Measurements from ENCODE around the gene SARS1.

Gene SARS1

DNA sequence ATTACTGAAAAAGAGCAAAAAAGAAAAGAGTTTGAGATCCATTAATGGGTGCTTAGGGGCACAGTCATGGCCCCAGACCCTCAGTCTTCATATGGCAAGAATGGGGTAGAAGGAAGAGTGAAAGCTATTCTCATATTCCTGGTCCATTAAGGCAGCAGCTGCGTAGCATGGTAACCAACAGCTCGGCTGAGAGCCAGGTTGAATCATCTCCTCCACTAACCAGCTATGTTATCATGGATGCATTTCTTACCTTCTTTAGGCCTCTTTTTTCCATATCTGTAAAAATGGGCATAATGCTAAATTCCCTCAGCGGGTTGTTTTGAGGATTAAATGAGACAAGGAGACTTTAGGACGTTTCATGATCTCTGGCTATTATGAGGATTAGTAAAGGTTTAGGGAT is 15.0 kb upstream of the SARS1 start:
- DNase-seq = no peak
- H3K4me2 ChIP-seq (ENCODE audit: insufficient read depth, low read length) = no peak overlapping the region
- no peaks in the 10 kb centered on the region for H3K36me3 ChIP-seq (ENCODE audit: insufficient read depth, low read length)
- H3K4me1 ChIP-seq (ENCODE audit: insufficient read depth, low read length) = peaks cover 7% of the 10 kb centered on the region; the same call in 1 of the 2 replicates
- no peaks in the 10 kb centered on the region for H3K9me3 ChIP-seq (ENCODE audit: insufficient read depth, low read length, severe bottlenecking)
- no peak overlapping the region for H2AFZ ChIP-seq (ENCODE audit: low read depth, low read length)
- no peak overlapping the region for H3K27ac ChIP-seq (ENCODE audit: low read length)
- ATAC-seq (ENCODE audit: insufficient read depth, low read depth) = no peak
- no peak overlapping the region for H3K9ac ChIP-seq (ENCODE audit: low read depth, low read length)
- H3K79me2 ChIP-seq (ENCODE audit: insufficient read depth, low read length) = no peaks in the 10 kb centered on the region
- TF ChIP-seq EZH2 (IDR thresholded peaks at IDR 0.05; ENCODE audit: borderline replicate concordance, low read depth, low read length, severe bottlenecking) = no peak
- TF ChIP-seq, protein P1, sequence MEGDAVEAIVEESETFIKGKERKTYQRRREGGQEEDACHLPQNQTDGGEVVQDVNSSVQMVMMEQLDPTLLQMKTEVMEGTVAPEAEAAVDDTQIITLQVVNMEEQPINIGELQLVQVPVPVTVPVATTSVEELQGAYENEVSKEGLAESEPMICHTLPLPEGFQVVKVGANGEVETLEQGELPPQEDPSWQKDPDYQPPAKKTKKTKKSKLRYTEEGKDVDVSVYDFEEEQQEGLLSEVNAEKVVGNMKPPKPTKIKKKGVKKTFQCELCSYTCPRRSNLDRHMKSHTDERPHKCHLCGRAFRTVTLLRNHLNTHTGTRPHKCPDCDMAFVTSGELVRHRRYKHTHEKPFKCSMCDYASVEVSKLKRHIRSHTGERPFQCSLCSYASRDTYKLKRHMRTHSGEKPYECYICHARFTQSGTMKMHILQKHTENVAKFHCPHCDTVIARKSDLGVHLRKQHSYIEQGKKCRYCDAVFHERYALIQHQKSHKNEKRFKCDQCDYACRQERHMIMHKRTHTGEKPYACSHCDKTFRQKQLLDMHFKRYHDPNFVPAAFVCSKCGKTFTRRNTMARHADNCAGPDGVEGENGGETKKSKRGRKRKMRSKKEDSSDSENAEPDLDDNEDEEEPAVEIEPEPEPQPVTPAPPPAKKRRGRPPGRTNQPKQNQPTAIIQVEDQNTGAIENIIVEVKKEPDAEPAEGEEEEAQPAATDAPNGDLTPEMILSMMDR (IDR thresholded peaks at IDR 0.05; ENCODE audit: borderline replicate concordance, extremely low read depth, low read length, poor library complexity, severe bottlenecking) = no peak
- H3K27me3 ChIP-seq (ENCODE audit: insufficient read depth, low read length, poor library complexity) = no peaks in the 10 kb centered on the region
- H4K20me1 ChIP-seq (ENCODE audit: insufficient read depth, low read length) = no peaks in the 10 kb centered on the region
- no peak overlapping the region for H3K4me3 ChIP-seq (ENCODE audit: low read depth in 1 of 2, low read length in 2 of 2)

DNA sequence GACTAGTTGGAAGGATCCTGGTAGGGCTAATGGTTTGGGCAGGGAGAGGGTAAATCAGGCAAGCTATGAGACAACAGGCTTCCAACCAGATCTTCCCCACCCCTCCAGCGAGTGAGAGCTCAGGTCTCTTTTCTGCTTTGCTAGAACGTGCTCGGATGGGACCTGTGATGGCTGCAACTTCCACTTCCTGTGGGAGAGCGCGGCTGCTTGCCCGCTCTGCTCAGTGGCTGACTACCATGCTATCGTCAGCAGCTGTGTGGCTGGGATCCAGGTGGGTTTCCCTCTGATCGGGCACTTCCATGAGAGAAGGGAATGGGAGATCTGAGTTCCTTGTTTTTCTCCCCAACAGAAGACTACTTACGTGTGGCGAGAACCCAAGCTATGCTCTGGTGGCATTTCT is 14.0 kb upstream of the SARS1 start:
- Histone ChIP-seq H3K27ac (ENCODE audit: low read length) (no peak overlapping the region), H3K4me3 (ENCODE audit: low read depth in 1 of 2, low read length in 2 of 2) (no peak overlapping the region), H3K36me3 (ENCODE audit: insufficient read depth, low read length) (no peaks in the 10 kb centered on the region), H3K27me3 (ENCODE audit: insufficient read depth, low read length, poor library complexity) (no peaks in the 10 kb centered on the region), H3K79me2 (ENCODE audit: insufficient read depth, low read length) (no peaks in the 10 kb centered on the region), H4K20me1 (ENCODE audit: insufficient read depth, low read length) (no peaks in the 10 kb centered on the region), H3K9me3 (ENCODE audit: insufficient read depth, low read length, severe bottlenecking) (no peaks in the 10 kb centered on the region), H3K4me2 (ENCODE audit: insufficient read depth, low read length) (no peak overlapping the region), H3K9ac (ENCODE audit: low read depth, low read length) (no peak overlapping the region), H2AFZ (ENCODE audit: low read depth, low read length) (no peak overlapping the region), H3K4me1 (ENCODE audit: insufficient read depth, low read length) (peaks cover 7% of the 10 kb centered on the region; the same call in 1 of the 2 replicates)
- no peak for TF ChIP-seq EZH2 (IDR thresholded peaks at IDR 0.05; ENCODE audit: borderline replicate concordance, low read depth, low read length, severe bottlenecking)
- TF ChIP-seq, protein P1 (IDR thresholded peaks at IDR 0.05; ENCODE audit: borderline replicate concordance, extremely low read depth, low read length, poor library complexity, severe bottlenecking) = no peak
- peak; percentile 15 for DNase-seq
- ATAC-seq (ENCODE audit: insufficient read depth, low read depth) = peak; percentile 42; the same call in 1 of the 3 replicates

DNA sequence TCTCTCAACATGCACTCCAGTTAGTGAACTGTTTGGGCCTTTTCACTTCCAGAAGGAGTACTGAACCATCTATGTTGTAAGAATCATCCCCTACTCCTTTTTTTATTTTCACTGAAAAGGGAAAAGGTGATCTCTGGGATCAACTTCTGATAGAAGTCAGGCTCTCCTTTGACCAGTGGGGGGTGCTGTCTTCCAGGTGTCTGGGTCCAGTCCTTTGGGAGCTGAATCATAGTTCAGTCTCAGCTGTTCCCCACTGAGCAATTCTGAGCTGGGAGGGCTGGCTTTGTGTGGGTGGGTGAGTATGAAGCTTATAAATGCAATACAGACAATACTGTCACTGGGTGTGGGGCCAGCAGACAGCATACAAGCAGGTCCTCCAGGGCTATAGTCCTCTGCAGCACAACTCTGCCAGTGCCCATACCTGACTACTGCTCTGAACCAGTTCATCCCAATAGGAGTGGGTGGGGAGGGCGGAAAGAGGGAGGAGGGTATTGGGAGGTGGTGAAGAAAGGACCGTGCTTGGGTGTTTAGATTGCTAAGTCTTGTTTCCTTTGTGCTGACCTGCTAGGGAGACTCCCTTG is 12.5 kb upstream of the SARS1 start:
- no peak overlapping the region for H3K9ac ChIP-seq (ENCODE audit: low read depth, low read length)
- no peaks in the 10 kb centered on the region for H3K79me2 ChIP-seq (ENCODE audit: insufficient read depth, low read length)
- peak; percentile 49 for DNase-seq

More for the DNA sequence above, 12.5 kb upstream of the SARS1 start:
- H3K4me2 ChIP-seq (ENCODE audit: insufficient read depth, low read length) = no peak overlapping the region
- TF ChIP-seq, protein P1 (IDR thresholded peaks at IDR 0.05; ENCODE audit: borderline replicate concordance, extremely low read depth, low read length, poor library complexity, severe bottlenecking) = peak; percentile 75
- TF ChIP-seq EZH2 (IDR thresholded peaks at IDR 0.05; ENCODE audit: borderline replicate concordance, low read depth, low read length, severe bottlenecking) = no peak
- H3K4me3 ChIP-seq (ENCODE audit: low read depth in 1 of 2, low read length in 2 of 2) = no peak overlapping the region
- no peaks in the 10 kb centered on the region for H4K20me1 ChIP-seq (ENCODE audit: insufficient read depth, low read length)
- peak; percentile 78 for ATAC-seq (ENCODE audit: insufficient read depth, low read depth)
- H3K27me3 ChIP-seq (ENCODE audit: insufficient read depth, low read length, poor library complexity) = no peaks in the 10 kb centered on the region
- H3K4me1 ChIP-seq (ENCODE audit: insufficient read depth, low read length) = peaks cover 7% of the 10 kb centered on the region; the same call in 1 of the 2 replicates
- no peak overlapping the region for H3K27ac ChIP-seq (ENCODE audit: low read length)
- no peaks in the 10 kb centered on the region for H3K36me3 ChIP-seq (ENCODE audit: insufficient read depth, low read length)
- no peak overlapping the region for H2AFZ ChIP-seq (ENCODE audit: low read depth, low read length)
- no peaks in the 10 kb centered on the region for H3K9me3 ChIP-seq (ENCODE audit: insufficient read depth, low read length, severe bottlenecking)

Measured in DND-41 (cell line).